CD14-positive monocyte (primary cell): ENCODE measurements around the gene DMPK. TPM values are rescaled to one million over a fixed set of nuclear protein-coding genes. Genes with fewer than 3 reads are reported as not detected.
A peak's percentile ranks its signal among the peaks of the same experiment; 100 is the strongest.

Experiments used
- DNase-seq, 3 donors: peaks; one replicate each; pipeline ENCODE4 v3.0.0-alpha.2; 2011 to 2022
- H2AFZ ChIP-seq: 2 replicates; pipeline ENCODE4 v1.6.0; 2012; ENCODE audit warnings: mild to moderate bottlenecking, low read depth, low read length, inconsistent platforms; ENCODE audit not compliant: insufficient read depth, poor library complexity, severe bottlenecking
- H3K27ac ChIP-seq, 2 donors: 1 replicate in 1 of 2; 2 replicates in 1 of 2; pipeline ENCODE4 v1.5.1; 2012 to 2013; ENCODE audit warnings: low read length in 2 of 2, control low read depth in 1 of 2, inconsistent platforms in 1 of 2, low read depth in 1 of 2, mild to moderate bottlenecking in 1 of 2
- H3K27me3 ChIP-seq, 2 donors: one replicate each; pipeline versions ENCODE4 v1.6.0 to v1.6.1; 2011 to 2013; ENCODE audit warnings: low read length in 2 of 2; ENCODE audit not compliant: control insufficient read depth in 2 of 2, insufficient read depth in 2 of 2
- H3K36me3 ChIP-seq, 2 donors: replicated peaks in 1 of 2; 1 replicate in 1 of 2; 2 replicates in 1 of 2; pipeline versions ENCODE4 v1.5.1 to v1.6.1; 2012 to 2013; ENCODE audit warnings: low read length in 2 of 2, control low read depth in 1 of 2, inconsistent platforms in 1 of 2, mild to moderate bottlenecking in 1 of 2; ENCODE audit not compliant: insufficient read depth in 2 of 2, control insufficient read depth in 1 of 2
- H3K4me1 ChIP-seq, 2 donors: 1 replicate in 1 of 2; 2 replicates in 1 of 2; pipeline versions ENCODE4 v1.5.1 to v1.6.1; 2012 to 2013; ENCODE audit warnings: low read length in 2 of 2, control low read depth in 1 of 2, inconsistent platforms in 1 of 2, mild to moderate bottlenecking in 1 of 2, moderate library complexity in 1 of 2; ENCODE audit not compliant: insufficient read depth in 2 of 2, control insufficient read depth in 1 of 2
- H3K4me2 ChIP-seq: replicated peaks from 2 replicates; pipeline ENCODE3; 2012; ENCODE audit warnings: low read length, moderate library complexity, mild to moderate bottlenecking; ENCODE audit not compliant: poor library complexity, severe bottlenecking; ENCODE audit errors: extremely low read depth
- H3K4me3 ChIP-seq, 3 experiments: fragments of 200-600 bp in 1 of 3; sonication (generic) in 1 of 3; replicated peaks in 1 of 3; 1 replicate in 2 of 3; 2 replicates in 1 of 3; pipeline ENCODE4 v1.5.1; 2011 to 2013; ENCODE audit warnings: low read length in 3 of 3, mild to moderate bottlenecking in 3 of 3, control low read depth in 2 of 3, low read depth in 2 of 3, inconsistent platforms in 1 of 3, moderate library complexity in 1 of 3
- H3K79me2 ChIP-seq: 2 replicates; pipeline ENCODE4 v1.6.0; 2012; ENCODE audit warnings: mild to moderate bottlenecking, control low read depth, inconsistent platforms, low read length, moderate library complexity; ENCODE audit not compliant: insufficient read depth
- H3K9ac ChIP-seq: 2 replicates; pipeline ENCODE4 v1.6.0; 2017; ENCODE audit warnings: low read length, mild to moderate bottlenecking; ENCODE audit not compliant: insufficient read depth, poor library complexity, severe bottlenecking
- H3K9me3 ChIP-seq, 2 donors: replicated peaks in 1 of 2; 1 replicate in 1 of 2; 2 replicates in 1 of 2; pipeline versions ENCODE4 v1.5.1 to v1.6.1; 2012 to 2013; ENCODE audit warnings: low read length in 2 of 2, control low read depth in 1 of 2; ENCODE audit not compliant: control insufficient read depth in 1 of 2, insufficient read depth in 1 of 2
- H4K20me1 ChIP-seq: 2 replicates; pipeline ENCODE4 v1.6.0; 2012; ENCODE audit warnings: mild to moderate bottlenecking, low read length, control low read depth, moderate library complexity; ENCODE audit not compliant: insufficient read depth
- H3K27ac Mint-ChIP-seq, 7 donors: one replicate each; pipeline ENCODE4 v1.8.0; 2020; ENCODE audit warnings: mild to moderate bottlenecking in 7 of 7, mixed read lengths in 7 of 7, moderate library complexity in 6 of 7, inconsistent platforms in 2 of 7
- H3K27me3 Mint-ChIP-seq, 3 donors: one replicate each; pipeline ENCODE4 v1.8.0; 2021 to 2022; ENCODE audit warnings: low read depth in 3 of 3, mild to moderate bottlenecking in 3 of 3, mixed read lengths in 3 of 3, moderate library complexity in 3 of 3, inconsistent platforms in 1 of 3
- H3K36me3 Mint-ChIP-seq, 2 donors: one replicate each; pipeline ENCODE4 v1.8.0; 2020; ENCODE audit warnings: mixed read lengths in 2 of 2, inconsistent platforms in 1 of 2, mild to moderate bottlenecking in 1 of 2
- H3K4me1 Mint-ChIP-seq: one replicate; pipeline ENCODE4 v1.8.0; 2020; ENCODE audit warnings: mild to moderate bottlenecking, mixed read lengths
- H3K4me3 Mint-ChIP-seq, 2 donors: one replicate each; pipeline ENCODE4 v1.8.0; 2020; ENCODE audit warnings: mild to moderate bottlenecking in 2 of 2, mixed read lengths in 2 of 2, moderate library complexity in 1 of 2
- H3K9me3 Mint-ChIP-seq, 7 donors: one replicate each; pipeline ENCODE4 v1.8.0; 2020 to 2022; ENCODE audit warnings: mixed read lengths in 7 of 7, mild to moderate bottlenecking in 6 of 7, moderate library complexity in 6 of 7, inconsistent platforms in 2 of 7
- WGBS: methylation state at CpG from one replicate; pipeline ENCODE4 v1.1.5; 2013; ENCODE audit warnings: missing lambda C conversion rate; ENCODE audit not compliant: insufficient coverage; 5-methylcytosine and 5-hydroxymethylcytosine counted together
- intact Hi-C, 2 donors: fragments of 100-400 bp; cut with micrococcal nuclease; formaldehyde crosslinking; loops; one replicate each; pipeline versions ENCODE4 v1.15.0 to v1.15.1; 2023
- polyA plus RNA-seq, 3 donors: library from polyadenylated mRNA; depleted of rRNA in 1 of 3; unstranded in 2 of 3; stranded (reverse) in 1 of 3; fragments of 300-500 nt in 2 of 3; fragments of >200 nt in 1 of 3; fragmentation: Illumina TruSeq in 2 of 3; gene quantifications; 1 replicate in 2 of 3; 2 replicates in 1 of 3; pipeline ENCODE4 v1.2.3, GENCODE V29; 2012 to 2021
- TF ChIP-seq, protein P1 (sequence below): fragments of 200-600 bp; IDR thresholded peaks from one replicate; pipeline ENCODE4 v1.8.0; 2022; ENCODE audit warnings: antibody characterized with exemption, mild to moderate bottlenecking

The DMPK gene
- polyA plus RNA-seq, 3 donors: 0.17 to 3.8 TPM; not detected in 1

DNA sequence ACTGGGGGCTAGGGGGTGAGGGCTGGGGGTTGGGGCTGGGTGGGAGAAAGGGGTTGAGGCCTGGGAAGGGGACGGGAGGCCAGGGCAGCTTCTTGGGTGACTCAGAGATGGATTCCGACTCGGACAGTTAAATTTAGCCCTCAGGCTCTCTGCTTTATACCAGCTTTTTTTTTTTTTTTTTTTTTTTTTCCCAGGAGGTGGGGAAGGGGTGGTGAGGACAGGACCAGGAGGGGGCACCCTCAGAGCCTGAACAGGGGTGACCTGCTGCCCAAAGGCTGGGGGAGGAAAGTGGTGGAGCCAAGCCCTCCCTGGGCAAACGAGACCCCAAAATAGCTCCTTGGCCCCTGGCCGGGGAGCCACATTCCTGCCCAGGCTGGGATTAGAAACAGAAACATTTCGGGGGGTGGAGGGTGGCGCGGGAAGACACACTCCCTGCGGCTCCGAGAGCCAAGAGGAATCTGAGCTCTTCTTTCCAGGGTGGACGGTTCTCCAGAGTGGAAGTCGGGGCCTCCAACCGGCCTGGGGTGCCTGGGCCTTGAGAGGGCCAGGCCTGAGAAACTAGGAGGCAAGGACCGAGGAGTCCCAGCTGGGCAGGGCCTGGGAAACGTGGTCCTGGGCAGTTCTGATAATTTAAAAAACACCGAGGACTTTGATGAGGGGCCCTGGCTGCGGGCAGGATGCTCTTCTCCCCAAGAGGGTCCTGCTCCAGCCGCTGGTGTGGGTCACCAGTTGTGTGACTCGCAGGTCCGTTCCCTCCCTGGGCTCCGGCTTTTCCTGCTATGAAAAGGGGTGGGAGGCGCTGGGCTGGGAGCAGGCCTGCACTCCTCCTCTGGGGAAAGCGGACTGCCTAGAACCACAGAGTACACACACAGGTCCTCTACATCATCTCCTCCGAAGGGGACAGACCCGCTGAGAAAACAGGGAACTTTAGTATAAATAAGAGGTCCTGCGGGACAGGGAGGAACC lies 813 bp upstream of the DMPK start:
- Histone ChIP-seq H3K27me3 (peaks cover 61 to 100% of the 10 kb centered on the region in 2 donors), H3K27ac (no peak overlapping the region), H2AFZ (no peak overlapping the region), H3K4me2 (no peak overlapping the region), H4K20me1 (peaks cover 98% of the 10 kb centered on the region), H3K36me3 (no peaks in the 10 kb centered on the region), H3K9me3 (peaks cover 16 to 36% of the 10 kb centered on the region in 2 donors), H3K79me2 (no peaks in the 10 kb centered on the region), H3K9ac (no peak overlapping the region), H3K4me3 (no peak overlapping the region), H3K4me1 (peaks cover 11 to 21% of the 10 kb centered on the region in 2 donors)
- TF ChIP-seq, protein P1, sequence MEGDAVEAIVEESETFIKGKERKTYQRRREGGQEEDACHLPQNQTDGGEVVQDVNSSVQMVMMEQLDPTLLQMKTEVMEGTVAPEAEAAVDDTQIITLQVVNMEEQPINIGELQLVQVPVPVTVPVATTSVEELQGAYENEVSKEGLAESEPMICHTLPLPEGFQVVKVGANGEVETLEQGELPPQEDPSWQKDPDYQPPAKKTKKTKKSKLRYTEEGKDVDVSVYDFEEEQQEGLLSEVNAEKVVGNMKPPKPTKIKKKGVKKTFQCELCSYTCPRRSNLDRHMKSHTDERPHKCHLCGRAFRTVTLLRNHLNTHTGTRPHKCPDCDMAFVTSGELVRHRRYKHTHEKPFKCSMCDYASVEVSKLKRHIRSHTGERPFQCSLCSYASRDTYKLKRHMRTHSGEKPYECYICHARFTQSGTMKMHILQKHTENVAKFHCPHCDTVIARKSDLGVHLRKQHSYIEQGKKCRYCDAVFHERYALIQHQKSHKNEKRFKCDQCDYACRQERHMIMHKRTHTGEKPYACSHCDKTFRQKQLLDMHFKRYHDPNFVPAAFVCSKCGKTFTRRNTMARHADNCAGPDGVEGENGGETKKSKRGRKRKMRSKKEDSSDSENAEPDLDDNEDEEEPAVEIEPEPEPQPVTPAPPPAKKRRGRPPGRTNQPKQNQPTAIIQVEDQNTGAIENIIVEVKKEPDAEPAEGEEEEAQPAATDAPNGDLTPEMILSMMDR: no peak
- Mint-ChIP-seq H3K27me3 (peaks cover 96 to 100% (median 97%) of the 10 kb centered on the region in 3 donors), H3K9me3 (peaks cover 3 to 46% (median 26%) of the 10 kb centered on the region in 7 donors), H3K4me1 (peaks cover 18% of the 10 kb centered on the region), H3K36me3 (peaks cover 13 to 25% of the 10 kb centered on the region in 2 donors), H3K27ac (no peak overlapping the region), H3K4me3 (peak overlapping the region in 1 of 2 donors; percentile 82)
- intact Hi-C loops: no loop called here
- WGBS: 95% methylated on average over 13 of the region's 26 CpGs
- DNase-seq: no peak

- Mint-ChIP-seq H3K4me3 (peak overlapping the region in 1 of 2 donors; percentile 80), H3K4me1 (peaks cover 18% of the 10 kb centered on the region), H3K27me3 (peaks cover 93 to 100% (median 97%) of the 10 kb centered on the region in 3 donors), H3K9me3 (peaks cover 3 to 43% (median 22%) of the 10 kb centered on the region in 7 donors), H3K36me3 (peaks cover 12 to 22% of the 10 kb centered on the region in 2 donors), H3K27ac (peak overlapping the region in 2 of 7 donors; percentile 25 to 63)
- TF ChIP-seq, protein P1: no peak
- intact Hi-C loops: no loop called here
- DNase-seq: no peak
- H3K36me3 ChIP-seq: no peaks in the 10 kb centered on the region
- H2AFZ ChIP-seq: no peak overlapping the region
- H3K9ac ChIP-seq: no peak overlapping the region
- H4K20me1 ChIP-seq: peaks cover 99% of the 10 kb centered on the region
- H3K4me2 ChIP-seq: no peak overlapping the region
- H3K4me1 ChIP-seq: peaks cover 11 to 21% of the 10 kb centered on the region in 2 donors
- peaks cover 16 to 24% of the 10 kb centered on the region in 2 donors for H3K9me3 ChIP-seq
- H3K27me3 ChIP-seq: peaks cover 54 to 100% of the 10 kb centered on the region in 2 donors
- H3K4me3 ChIP-seq: no peak overlapping the region
- H3K27ac ChIP-seq: no peak overlapping the region
- WGBS: 83% methylated on average over 16 of the region's 17 CpGs
- no peaks in the 10 kb centered on the region for H3K79me2 ChIP-seq
These were observed 802 bp downstream of the DMPK start for GRCh38 chr19:45781214-45782161.
